RPMI7951 (cell line): ENCODE measurements around the gene BAK1. TPM values are rescaled to one million over a fixed set of nuclear protein-coding genes. Genes with fewer than 3 reads are reported as not detected.
"Not testable (repeated sequence)": the region's sequence is repeated elsewhere in the genome, so short reads cannot be mapped to it uniquely, and the experiment has no call there.

Experiments used
- DNase-seq: peaks from one replicate; pipeline ENCODE4 v3.0.0-alpha.2; 2012; ENCODE audit warnings: low read depth
- total RNA-seq: library from RNA; depleted of rRNA; stranded (reverse); fragments of >200 nt; shearing (Covaris generic); gene quantifications from 2 replicates; pipeline ENCODE4 v1.2.3, GENCODE V29; 2014

BAK1 gene
- total RNA-seq, 1 experiment from 2014 or later, result 26.4 TPM

DNA sequence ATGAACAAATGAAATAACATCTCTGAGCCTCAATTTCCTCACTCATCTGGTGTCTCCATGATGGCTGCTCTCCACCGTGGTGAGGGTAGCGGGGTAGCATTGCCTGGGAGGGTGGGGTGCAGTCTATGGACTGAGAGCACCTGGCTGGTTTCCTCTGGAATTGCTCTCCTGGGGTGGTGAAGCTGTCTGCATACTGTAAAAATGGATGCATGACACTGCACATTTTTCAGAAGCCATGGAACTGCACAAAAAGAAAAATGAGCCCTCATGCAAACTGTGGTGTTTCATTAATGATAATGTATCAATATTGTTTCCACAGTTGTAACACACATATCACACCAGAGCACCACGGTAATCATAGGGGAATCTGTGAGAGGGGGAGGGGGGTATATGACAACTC is 28.9 kb upstream of the BAK1 start:
- DNase-seq, result no peak

DNA sequence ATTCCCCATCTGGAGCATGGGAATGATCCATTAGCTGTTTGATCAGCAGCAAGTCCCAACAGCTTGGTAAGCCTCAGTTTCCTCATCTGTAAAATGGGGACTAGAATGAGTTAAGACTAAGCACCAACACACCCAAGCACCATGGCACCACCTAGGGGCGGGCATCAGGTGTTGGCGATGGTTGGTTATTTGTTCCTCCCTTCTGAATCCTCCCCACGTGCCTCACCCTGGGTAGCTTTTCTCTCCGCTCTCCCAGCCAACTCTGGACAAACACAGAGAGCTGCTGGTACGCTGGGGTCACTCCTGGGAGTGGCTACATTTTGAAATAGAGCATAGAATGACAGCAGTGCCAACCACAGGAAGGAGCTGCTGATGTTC is 27.7 kb upstream of the BAK1 start:
- no peak for DNase-seq

DNA sequence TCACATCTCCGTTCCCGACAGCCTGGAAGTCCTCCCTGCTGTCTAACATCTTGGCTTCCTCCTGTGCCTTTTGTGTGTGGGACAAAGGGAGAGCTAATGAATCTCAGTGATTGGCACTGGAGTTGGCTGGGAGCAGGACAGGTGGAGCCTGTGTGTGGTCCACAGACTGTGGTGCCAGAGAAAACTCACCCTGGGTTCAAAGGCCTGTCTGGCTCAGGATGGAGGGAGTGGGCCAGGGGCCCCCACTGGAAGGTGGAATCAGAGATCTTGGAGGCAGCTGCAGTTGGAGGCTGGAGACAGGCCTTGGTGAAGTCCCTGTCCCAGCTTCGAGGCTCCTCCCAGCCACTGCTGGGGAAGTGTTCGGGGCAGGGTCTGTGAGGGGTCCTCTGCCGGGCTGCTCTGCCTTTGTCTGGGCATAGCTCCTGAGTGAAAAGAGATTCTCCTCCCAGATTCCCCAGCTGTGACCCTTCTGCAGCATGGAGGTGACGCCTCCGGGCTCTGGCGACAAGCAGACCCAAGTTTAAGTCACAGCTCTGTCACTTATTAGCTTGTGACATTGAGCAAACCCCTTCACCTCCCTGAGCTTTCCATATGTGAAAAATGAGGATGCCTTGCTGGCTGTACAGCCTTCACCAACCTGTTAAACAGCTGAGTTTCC is 27.2 kb upstream of the BAK1 start:
- no peak for DNase-seq

DNA sequence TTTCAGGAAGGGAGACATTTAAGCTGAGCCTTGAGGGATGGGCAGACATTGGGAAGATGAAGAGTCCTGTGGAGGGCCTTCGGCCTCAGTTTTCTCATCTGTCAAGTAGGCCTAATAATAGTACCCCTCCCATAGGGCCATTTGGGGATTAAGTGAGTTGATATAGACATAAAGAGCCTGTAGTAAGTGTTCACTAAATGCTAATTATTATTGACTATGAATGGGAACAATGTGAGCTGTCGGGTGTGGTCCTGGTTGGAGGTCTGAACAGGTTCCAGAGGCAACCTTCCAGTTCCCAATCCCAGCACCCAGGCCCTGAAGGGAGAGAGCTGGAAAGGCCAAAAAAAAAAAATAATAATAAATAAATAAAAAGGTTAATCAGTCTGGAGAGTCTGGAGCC is 26.6 kb upstream of the BAK1 start:
- no peak for DNase-seq

DNA sequence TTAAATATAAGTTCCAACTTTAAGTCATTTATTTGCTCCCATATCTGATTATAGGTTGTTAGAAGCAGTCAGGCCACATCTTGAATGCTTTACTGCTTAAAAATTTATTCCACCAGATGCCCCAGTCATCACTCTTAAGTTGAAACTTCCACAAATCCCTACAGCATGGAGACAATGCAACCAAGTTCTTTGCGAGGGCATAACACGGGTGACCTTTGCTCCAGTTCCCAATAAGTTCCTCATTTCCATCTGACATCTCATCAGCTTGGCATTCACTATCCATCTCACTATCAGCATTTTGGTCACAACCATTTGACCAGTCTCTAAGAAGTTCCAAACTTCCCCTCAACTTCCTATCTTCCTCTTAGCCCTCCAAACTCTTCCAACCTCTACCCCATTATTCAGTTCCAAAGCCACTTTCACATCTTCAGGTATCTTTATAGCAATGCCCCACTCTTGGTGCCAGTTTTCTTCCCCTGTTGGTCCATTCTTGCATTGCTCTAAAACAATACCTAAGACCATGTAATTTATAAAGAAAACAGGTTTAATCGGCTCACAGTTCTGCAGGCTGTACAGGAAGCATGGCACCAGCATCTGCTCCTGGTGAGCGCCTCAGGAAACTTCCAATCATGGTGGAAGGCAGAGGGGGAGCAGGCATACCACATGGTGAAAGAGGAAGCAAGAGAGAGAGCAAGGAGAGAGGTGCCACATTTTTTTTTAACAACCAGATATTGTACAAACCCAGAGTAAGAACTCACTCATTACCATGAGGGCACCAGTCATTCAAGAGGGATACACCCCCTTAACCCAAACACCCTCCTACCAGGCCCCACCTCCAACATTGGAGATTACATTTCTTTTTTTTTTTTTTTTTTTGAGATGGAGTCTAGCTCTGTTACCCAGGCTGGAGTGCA is 25.1 kb upstream of the BAK1 start:
- peak; percentile 71 for DNase-seq

DNA sequence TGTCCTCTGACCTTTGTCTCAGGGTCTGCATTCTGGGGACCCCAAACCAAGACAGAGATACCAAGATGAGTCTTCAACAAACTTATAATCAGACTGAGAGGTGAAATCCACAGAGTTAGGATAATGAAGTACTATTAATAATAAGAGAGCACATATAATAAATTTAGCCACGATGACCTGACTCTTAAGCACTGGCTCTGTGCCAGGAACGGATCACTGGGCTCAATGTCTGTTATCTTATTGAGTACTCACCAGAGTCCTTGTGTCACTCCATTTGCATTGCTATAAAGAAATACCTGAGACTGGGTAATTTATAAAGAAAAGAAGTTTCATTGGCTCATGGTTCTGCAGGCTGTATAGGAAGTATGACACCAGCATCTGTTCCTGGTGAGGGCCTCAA is 22.1 kb upstream of the BAK1 start:
- no peak for DNase-seq

DNA sequence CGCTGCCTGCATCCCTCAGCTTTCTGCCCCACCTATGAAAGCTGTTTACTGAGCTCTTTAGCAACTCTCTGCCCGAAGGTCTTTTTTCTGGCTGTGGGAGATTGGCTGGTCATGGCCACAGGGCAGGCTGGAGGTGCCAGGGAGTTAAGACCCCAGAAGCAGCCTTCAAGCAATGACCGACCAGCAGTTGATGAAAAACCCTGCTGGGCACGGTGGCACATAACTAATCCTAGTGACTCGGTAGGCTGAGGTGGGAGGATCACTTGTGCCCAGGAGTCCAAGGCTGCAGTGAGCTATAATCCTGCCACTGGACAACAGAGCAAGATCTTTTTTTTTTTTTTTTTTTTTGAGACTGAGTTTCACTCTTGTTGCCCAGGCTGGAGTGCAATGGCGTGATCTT is 20.7 kb upstream of the BAK1 start:
- no peak for DNase-seq

DNA sequence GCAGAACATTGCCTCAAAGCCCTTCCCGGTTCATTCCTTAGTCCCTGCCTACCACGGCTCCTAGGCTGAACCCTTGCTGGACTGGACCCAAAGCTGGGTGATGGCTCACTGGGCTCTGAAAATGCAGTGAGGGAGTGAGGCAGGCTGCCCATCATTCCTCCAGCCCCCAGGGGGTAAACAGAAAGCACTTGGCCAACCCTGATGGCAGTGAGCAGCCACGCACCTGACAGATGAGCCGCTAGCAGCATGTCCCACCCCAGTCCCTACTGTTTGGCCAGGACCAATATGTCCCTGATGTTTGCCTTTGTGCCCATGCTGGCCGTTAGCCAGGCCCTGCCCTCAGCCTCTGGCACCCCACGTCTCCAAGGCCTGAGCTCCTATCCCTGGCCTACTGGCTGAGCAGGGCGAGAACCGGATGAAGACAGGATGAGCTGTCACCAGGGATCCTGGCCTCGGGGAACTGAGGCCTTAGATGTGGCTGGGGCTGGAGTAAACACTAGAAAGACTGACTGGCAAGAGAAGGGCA is 19.4 kb upstream of the BAK1 start:
- DNase-seq, result peak; percentile 93

DNA sequence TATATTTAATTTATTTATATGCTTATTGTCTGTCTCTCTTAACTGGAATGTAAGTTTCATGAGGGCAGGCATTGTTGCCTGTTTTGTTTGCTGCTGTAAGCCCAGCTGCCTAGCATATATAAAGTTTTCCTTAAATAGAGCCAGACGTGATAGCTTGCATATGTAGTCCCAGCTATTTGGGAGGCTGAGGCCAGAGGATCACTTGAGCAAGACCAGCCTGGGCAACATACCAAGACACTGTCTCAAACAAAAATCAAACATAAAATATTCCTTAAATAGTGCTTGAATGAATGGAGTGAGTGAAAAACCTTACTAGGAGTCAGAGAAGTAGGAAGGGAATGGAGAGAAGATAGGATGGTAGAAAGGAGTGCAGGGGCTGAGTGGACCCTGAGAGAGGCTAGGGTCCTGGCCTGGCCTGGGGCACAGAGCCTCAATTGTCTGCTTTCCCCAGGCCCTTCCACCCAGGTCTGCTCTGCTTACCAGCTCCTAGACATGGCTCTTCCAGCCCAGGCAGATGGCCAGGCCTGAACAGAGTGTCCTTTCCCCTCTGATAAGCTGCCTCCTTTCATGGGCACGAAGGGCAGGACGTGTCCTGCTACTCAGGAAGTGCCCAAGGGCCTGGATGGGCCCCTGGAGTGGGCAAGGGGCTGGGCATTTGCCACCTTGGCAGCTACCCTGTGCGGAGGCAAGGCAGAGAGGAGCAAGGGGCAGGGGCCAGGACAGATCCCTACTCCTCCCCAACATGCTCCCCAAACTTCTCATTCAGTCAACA is 17.7 kb upstream of the BAK1 start:
- no peak for DNase-seq

DNA sequence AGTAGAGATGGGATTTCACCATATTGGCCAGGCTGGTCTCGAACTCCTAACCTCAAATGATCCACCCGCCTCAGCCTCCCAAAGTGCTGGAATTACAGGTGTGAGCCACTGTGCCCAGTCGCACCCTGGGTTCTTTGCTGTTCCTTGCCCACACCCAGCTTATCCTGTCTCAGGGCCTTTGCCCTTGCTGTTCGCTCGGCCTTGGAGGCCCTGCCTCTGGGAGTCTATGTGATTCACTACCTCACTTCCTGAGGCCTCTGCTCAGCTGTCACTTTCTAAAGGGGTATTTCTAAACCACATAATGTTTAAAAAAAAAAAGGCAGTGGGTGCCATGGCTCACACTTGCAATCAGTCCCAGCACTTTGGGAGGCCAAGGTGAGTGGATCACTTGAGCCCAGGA is 16.8 kb upstream of the BAK1 start:
- not testable (repeated sequence) for DNase-seq

DNA sequence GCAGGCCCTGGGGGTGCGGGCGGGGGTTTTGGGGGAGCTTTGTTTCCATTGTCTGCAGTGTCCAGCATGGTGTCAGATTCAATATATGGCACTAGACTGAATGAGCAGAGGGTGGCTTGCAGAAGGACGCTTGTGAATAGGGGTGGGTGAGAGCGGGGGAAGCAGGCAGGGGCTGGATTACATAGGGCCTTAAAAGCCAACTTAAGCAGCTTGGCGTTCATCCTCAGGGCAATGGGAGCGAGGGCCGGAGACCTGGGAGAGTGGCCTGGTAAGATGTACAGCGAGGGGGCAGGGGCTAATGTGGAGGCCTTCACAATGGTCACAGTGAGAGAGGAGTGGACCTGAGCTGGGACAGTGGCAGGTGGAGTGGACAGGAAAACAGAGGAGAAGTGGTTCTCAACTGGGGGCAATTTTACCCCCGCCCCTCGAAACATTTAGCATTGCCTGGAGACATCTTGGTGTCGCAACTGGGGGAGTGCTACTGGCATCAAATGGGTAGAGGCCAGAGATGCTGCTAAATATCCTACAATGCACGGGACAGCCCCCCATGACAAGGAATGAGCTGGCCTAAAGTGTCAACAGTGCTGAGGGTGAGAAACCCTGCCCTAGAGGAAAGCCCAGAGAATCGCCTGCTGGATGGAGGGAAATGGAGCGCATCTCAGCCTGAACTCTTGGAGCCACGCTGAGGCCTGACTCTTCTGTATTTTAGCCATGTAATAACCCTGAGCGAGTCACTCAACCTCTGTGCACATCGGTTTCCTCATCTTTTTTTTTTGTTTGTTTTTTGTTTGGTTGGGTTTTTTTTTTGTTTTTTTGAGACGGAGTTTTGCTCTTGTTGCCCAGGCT is 15.1 kb upstream of the BAK1 start:
- DNase-seq, result peak; percentile 23

DNA sequence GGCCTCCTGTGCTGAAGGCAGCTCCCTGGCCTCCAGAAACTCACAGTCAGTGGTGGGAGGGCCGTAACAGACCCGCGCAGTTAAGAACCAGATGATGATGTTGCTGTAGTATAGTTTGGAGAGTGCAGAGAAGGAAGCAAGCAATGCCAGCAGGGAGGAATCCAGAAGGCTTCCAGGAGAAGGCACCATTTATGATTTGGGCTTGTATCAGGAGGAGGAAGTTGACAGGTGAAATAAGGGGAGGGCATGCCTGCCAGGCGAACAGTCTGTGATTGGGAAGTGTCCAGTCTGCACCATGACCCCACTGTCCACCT is 13.3 kb upstream of the BAK1 start:
- no peak for DNase-seq

DNA sequence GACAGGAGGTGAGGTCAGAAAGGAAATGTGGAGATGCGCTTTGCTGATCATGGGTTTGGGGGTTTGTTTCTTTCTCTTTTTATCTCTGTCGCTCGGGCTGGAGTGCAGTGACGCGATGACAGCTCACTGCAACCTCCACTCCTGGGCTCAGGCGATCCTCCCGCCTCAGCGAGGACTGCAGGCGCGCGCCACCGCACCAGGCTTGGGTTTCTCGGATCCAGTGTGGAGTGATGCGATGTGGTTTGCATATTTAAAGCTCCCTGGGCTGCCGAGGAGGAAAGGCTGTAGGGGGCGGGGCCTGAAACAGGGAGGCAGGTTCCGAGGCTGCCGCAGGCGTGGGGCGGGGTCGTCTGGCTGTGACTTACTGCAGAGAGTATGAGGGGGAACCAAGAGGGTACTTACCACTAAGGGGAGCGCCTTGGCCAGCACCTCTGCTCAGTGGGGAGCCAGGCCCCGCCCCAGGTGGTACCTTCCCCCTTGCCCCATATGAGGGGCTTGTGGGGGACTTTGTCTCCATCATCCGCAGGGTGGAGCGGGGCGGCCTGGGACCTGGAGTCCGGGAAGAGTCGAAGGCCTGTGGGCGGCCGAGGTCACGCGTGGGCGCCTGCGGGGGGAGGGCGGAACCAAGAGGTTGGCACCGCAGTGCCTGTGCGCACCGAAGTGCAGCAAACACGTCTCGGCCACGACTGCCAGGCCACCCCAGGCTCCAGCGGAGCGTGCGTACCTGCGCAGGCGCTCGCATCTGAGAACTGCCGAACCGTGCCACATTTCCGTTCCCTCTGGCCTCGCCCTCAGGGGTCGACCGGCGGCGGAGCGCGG is 12.7 kb upstream of the BAK1 start:
- DNase-seq, result no peak

DNA sequence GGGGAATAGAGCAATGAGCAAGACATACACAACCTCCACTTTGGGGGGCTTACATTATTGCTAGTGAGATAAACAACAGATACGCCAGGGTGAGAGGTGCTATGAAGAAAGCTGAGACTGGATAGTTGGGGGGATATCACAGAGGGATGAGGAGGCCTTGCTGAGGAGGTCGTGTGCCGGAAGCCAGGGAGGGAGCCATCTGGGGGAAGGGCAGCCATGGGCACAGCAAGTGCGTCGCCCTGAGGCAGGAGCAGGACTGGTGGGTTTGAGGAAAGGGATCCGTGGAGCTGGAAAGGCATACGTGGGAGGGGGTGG is 12.2 kb upstream of the BAK1 start:
- no peak for DNase-seq

DNA sequence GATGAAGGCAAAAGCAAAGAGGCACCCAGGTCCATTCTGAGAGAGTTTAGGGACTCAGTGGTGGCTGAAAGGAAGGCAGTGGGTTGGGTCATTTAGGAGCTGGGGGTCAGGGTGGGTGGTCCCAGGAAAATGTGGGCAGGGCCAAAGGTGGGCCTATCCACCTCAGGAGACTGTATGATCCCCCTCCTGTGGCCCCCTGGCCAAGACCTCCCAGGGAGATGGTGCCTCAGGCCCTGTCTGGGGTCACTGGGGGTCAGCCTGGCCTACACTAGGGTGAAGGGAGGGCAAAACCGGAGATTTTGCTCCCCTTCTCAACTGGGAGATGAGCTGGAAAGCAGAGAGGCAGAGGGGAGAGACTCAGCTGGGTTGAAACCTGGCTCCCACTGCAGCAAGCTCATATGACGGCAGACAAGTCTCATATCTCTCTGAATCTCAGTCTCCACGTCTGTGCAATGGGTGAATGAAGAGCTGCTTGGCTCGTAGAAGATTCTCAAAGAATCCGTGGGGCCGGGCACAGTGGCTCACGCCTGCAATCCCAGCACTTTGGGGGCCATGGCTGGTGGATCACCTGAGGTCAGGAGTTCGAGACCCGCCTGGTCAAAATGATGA is 11.5 kb upstream of the BAK1 start:
- no peak for DNase-seq

DNA sequence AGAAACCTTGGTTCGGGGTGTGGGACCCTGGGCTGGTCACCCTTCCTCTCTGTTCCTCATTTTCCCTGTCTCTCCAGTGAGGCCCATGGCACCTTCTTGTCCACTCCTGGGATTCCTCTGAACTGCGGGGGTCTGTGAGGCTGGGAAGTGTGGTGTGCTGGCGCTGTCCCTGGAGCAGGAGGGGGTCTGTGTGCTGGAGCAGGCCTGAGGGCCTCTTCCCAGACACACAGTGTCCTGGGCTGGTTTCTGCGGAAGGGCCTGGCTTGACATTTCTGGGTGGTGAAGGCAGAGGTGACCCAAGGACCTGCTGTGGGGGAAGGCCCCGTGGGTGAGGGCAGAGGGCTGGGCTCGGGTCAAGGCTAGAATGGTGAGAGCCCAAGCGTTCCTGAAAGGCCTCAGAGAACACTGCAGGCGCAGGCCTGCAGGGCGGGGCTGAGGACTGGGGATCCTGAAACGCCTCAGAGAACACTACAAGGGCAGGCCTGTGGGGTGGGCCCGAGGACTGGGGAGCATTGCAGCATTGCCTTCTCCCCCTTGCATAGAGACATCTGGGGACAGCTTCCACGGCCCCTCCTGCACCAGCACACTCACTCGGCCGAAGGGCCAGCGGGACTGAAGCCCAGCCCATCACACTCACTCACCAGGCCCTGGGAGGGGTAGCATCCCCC is 10.6 kb upstream of the BAK1 start:
- peak; percentile 54 for DNase-seq

DNA sequence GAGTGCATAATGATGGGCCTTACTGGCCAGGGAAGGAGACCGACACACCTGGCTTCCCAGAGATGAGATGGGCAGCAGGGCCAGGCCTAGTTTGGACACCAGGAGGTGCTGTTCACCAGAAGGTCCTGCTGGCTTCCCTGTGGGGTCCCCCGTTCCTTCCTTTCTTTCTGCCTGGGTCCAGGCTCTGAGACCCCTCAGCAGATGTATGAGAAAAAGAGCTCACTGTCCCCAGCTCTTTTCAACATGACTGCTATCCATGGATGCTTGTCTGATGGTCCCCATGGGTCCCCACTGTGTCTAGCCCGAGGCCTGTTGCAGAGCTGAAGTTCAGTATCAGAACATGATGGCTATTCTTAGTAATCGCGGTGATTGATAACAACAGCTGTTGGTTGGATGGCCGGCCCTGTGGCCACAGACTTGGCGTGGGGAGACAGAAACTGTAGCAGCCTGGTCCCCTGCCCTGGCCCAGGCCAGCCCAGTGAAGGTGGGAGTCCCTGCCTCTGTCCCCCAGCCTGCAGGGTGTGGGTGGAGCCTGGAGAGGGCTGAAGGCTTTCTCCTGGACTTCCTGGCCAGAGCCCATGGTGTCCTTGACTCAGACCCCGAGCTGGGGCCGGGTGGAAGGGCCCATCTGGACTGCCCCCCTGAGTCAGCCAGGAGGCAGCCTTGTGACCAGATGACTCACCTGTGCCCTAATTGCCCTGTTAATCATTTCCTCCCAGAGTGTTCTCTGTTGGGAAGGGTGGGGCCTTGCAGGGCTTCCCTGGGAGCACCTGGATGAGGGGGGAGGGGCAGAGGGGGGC is 9.9 kb upstream of the BAK1 start:
- peak; percentile 97 for DNase-seq

DNA sequence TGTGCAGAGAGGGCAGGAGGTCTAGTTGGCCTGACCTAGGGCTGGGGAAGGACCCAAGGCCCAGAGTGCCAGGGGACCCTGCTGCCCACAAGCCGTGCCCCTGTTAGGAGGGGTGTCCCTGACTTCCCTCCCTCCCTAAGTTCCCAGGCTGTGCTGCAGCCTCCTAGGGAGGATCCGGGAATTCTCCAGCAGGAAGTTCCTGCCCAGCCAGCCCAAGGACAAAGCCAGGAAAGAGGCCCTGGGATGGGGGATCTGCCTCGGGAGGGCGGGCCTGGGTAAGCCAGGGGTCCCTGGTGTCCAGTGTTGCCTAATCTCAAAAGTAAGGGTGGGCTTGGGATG is 9.3 kb upstream of the BAK1 start:
- no peak for DNase-seq

DNA sequence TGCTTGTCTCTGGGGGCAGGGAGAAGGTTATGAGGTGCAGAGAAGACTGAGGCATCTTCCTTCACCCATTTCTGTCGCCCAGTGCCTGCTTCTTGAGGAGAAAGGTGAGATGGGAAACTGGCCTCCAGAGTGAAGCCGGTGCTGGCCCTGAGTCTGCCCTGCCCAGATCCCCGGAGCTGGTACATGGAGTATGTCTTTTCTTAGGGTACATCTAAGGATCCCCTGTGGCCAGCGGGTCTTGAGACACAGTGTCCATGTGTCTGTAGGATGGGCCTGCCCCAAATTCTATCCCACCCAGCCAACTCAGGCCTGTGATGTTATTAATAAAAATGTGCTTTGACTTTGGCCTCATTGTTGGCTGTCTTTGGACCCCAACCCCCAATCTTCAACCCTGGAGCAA is 8.8 kb upstream of the BAK1 start:
- DNase-seq, result no peak
